ENCODE data around the gene TIE1. TPM values are rescaled to one million over a fixed set of nuclear protein-coding genes. Genes with fewer than 3 reads are reported as not detected.
A peak's percentile ranks its signal among the peaks of the same experiment; 100 is the strongest.

The TIE1 gene
- total and polyA plus RNA-seq, 9 of the 15 experiments (the other 6 are each of a cell fraction or from before 2014, with no cell fraction given) = 0.07 to 0.49 (median 0.14) TPM; not detected in 4

- TF ChIP-seq HOMEZ (CRISPR knock-in tag; IDR thresholded peaks at IDR 0.05) (no peak), E2F6 (IDR thresholded peaks at IDR 0.05; ENCODE audit: borderline replicate concordance in 1 of 2, extremely low read depth in 1 of 2, insufficient read depth in 1 of 2, insufficient read length in 1 of 2, low read depth in 1 of 2, low read length in 1 of 2, poor library complexity in 1 of 2, severe bottlenecking in 1 of 2) (peak in 1 of 2 experiments; percentile 52), CCNT2 (IDR thresholded peaks at IDR 0.05; ENCODE audit: borderline replicate concordance, extremely low read depth, insufficient read length, low read depth, low read length) (no peak), CBX3 (IDR thresholded peaks at IDR 0.05; ENCODE audit: borderline replicate concordance in 1 of 2, low read length in 2 of 2) (no peak), HDGF (IDR thresholded peaks at IDR 0.05) (no peak), REST (IDR thresholded peaks at IDR 0.05; ENCODE audit: borderline replicate concordance) (no peak), REST (CRISPR knock-in tag; IDR thresholded peaks at IDR 0.05; ENCODE audit: low read depth) (no peak), L3MBTL2 (IDR thresholded peaks at IDR 0.05) (0 out of 2 replicates have a peak, but pooled peaks have one; percentile 18), ATF3 (IDR thresholded peaks at IDR 0.05) (no peak), ATF3 (CRISPR knock-in tag; conservative IDR thresholded peaks at IDR 0.05) (no peak), HNRNPLL (IDR thresholded peaks at IDR 0.05; ENCODE audit: low read depth, low read length, poor library complexity, severe bottlenecking) (no peak)
Measured at GRCh38 chr1:43272576-43273571, 27.9 kb upstream of the TIE1 start (continued).
